ENCODE results near the gene CEP20. TPM values are rescaled to one million over a fixed set of nuclear protein-coding genes. Genes with fewer than 3 reads are reported as not detected.

CEP20 gene
- total RNA-seq, 4 donors from 2014 or later, result 34.1 to 66.9 (median 49.6) TPM

GRCh38 chr16:15916323-15916722 lies 27.9 kb upstream of the CEP20 start:
- no peak overlapping the region for H3K27ac ChIP-seq
- no peak overlapping the region for H3K4me3 ChIP-seq
- ATAC-seq, result no peak
- H3K36me3 ChIP-seq, result no peaks in the 10 kb centered on the region
- WGBS, 2 donors (ENCODE audit: low coverage in 1 of 2), result 80 to 81% methylated on average over 8 of the region's 8 CpGs
- no peaks in the 10 kb centered on the region for H3K4me1 ChIP-seq
- TF ChIP-seq POLR2AphosphoS5 (IDR thresholded peaks at IDR 0.05), result no peak
- TF ChIP-seq EP300 (IDR thresholded peaks at IDR 0.05), result no peak
- TF ChIP-seq CTCF (IDR thresholded peaks at IDR 0.05), result no peak
- no peak for TF ChIP-seq POLR2A (IDR thresholded peaks at IDR 0.05)
- H3K9me3 ChIP-seq, result no peaks in the 10 kb centered on the region
- no peaks in the 10 kb centered on the region for H3K27me3 ChIP-seq

DNA sequence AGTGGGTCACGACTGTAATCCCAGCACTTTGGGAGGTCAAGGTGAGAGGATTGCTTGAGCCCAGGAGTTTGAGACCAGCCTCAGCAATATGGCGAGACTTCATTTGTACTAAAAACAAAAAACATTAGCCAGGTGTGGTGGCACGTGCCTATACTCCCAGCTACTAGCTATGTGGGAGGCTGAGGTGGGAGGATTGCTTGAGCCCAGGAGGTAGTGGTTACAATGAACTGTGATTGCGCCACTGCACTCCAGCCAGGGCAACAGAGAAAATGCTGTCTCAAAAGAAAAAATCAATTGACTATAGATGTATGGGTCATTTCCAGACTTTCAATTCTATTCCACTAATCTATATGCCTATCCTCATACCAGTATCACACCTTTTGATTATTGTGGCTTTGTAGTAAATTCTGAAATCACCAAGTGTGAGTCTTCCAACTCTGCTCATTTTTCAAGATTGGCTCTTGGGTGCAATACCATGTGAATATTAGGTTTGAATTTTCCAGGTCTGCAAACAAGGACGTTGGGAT lies 27.2 kb upstream of the CEP20 start:
- Histone ChIP-seq H3K4me3 (no peak overlapping the region), H3K9me3 (no peaks in the 10 kb centered on the region), H3K27ac (no peak overlapping the region), H3K4me1 (no peaks in the 10 kb centered on the region), H3K36me3 (no peaks in the 10 kb centered on the region), H3K27me3 (no peaks in the 10 kb centered on the region)
- no peak for ATAC-seq
- 43 to 70% methylated on average over 2 to 5 of the region's 5 CpGs for WGBS, 2 donors (ENCODE audit: low coverage in 1 of 2)
- no peak for TF ChIP-seq POLR2AphosphoS5 (IDR thresholded peaks at IDR 0.05)
- no peak for TF ChIP-seq EP300 (IDR thresholded peaks at IDR 0.05)
- TF ChIP-seq CTCF (IDR thresholded peaks at IDR 0.05), result no peak
- no peak for TF ChIP-seq POLR2A (IDR thresholded peaks at IDR 0.05)

DNA sequence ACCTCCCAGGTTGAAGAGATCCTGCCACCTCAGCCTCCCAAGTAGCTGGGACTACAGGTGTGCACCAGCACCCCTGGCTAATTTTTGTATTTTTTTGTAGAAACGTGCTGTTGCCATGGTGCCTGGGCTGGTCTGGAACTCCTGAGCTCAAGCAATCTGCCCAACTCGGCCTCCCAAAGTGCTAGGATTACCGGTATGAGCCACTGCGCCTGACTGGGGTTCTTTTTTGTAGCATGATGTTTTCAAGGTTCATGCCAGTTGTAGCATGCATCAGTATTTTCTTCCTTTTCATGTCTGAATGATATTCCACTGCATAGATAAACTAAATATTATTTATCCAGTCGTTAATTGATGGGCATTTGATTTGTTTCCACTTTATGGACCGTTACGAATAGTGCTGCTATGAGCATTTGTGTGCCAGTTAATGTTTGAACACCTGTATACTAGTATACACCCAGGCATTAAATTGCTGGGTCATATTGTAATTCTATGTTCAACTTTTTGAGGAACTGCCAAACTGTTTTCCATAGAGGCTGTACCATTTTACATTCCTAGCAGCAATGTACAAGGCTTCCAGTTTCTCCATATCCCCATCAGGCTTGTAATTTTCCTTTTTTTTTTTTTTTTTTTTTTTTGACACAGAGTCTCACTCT lies 24.8 kb upstream of the CEP20 start:
- H3K4me3 ChIP-seq, result no peak overlapping the region
- ATAC-seq, result no peak
- no peaks in the 10 kb centered on the region for H3K9me3 ChIP-seq
- WGBS, 2 donors (ENCODE audit: low coverage in 1 of 2), result 73 to 93% methylated on average over 3 to 7 of the region's 7 CpGs
- no peaks in the 10 kb centered on the region for H3K27me3 ChIP-seq
- H3K27ac ChIP-seq, result no peak overlapping the region
- no peaks in the 10 kb centered on the region for H3K36me3 ChIP-seq
- TF ChIP-seq CTCF (IDR thresholded peaks at IDR 0.05) (no peak), POLR2AphosphoS5 (IDR thresholded peaks at IDR 0.05) (no peak), POLR2A (IDR thresholded peaks at IDR 0.05) (no peak), EP300 (IDR thresholded peaks at IDR 0.05) (no peak)
- no peaks in the 10 kb centered on the region for H3K4me1 ChIP-seq

DNA sequence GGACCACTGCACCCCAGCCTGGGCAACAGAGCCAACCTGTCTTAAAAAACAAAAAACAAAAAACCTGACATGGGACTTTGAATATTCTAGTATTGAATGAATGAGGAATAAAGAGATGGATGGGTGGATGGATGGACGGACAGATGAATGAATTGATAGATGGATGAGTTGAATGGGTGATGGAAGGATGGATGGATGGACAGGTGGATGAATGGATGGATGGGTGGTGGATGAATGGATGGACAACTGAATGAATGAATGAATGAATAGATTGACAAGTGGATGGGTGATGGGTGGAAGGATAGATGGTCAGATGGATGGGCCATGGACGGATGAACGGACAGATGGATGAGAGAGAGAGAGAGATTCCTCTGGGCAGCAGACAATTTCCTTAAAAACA lies 22.8 kb upstream of the CEP20 start:
- H3K9me3 ChIP-seq, result no peaks in the 10 kb centered on the region
- H3K27ac ChIP-seq, result no peak overlapping the region
- TF ChIP-seq CTCF (IDR thresholded peaks at IDR 0.05) (no peak), POLR2A (IDR thresholded peaks at IDR 0.05) (no peak), EP300 (IDR thresholded peaks at IDR 0.05) (no peak), POLR2AphosphoS5 (IDR thresholded peaks at IDR 0.05) (no peak)
- H3K36me3 ChIP-seq, result no peaks in the 10 kb centered on the region
- 96 to 97% methylated on average over 3 of the region's 3 CpGs for WGBS, 2 donors (ENCODE audit: low coverage in 1 of 2)
- ATAC-seq, result no peak
- H3K27me3 ChIP-seq, result no peaks in the 10 kb centered on the region
- H3K4me3 ChIP-seq, result no peak overlapping the region
- H3K4me1 ChIP-seq, result no peaks in the 10 kb centered on the region

- Histone ChIP-seq H3K4me3 (no peak overlapping the region), H3K27ac (no peak overlapping the region), H3K36me3 (no peaks in the 10 kb centered on the region), H3K9me3 (no peaks in the 10 kb centered on the region), H3K4me1 (no peaks in the 10 kb centered on the region), H3K27me3 (no peaks in the 10 kb centered on the region)
- no peak for TF ChIP-seq EP300 (IDR thresholded peaks at IDR 0.05)
- ATAC-seq, result no peak
- 89 to 95% methylated on average over 3 to 6 of the region's 7 CpGs for WGBS, 2 donors (ENCODE audit: low coverage in 1 of 2)
These were observed 19.6 kb upstream of the CEP20 start for GRCh38 chr16:15907863-15908478.

Data from gastroesophageal sphincter (tissue), 4 donors.